ENCODE data around the gene IGSF21.

Gene IGSF21

GRCh38 chr1:18130356-18130755, 22.8 kb downstream of the IGSF21 start:
- Histone ChIP-seq H3K36me3 (ENCODE audit: insufficient read depth, low read length) (no peaks in the 10 kb centered on the region), H3K4me3 (no peak overlapping the region), H3K9ac (ENCODE audit: insufficient read length) (no peak overlapping the region), H3K9me3 (ENCODE audit: low read depth, low read length) (no peaks in the 10 kb centered on the region), H3K27ac (no peak overlapping the region)
- DNase-seq (ENCODE audit: low read depth, low spot score) = no peak
- TF ChIP-seq FOXP2 (optimal IDR thresholded peaks at IDR 0.05; ENCODE audit: control extremely low read depth, extremely low read length, insufficient read depth) (no peak), POLR2AphosphoS5 (IDR thresholded peaks at IDR 0.05; ENCODE audit: borderline replicate concordance, low read depth, low read length) (no peak), EZH2 (IDR thresholded peaks at IDR 0.05) (no peak)

GRCh38 chr1:18132022-18132710, 24.6 kb downstream of the IGSF21 start:
- Histone ChIP-seq H3K4me3 (no peak overlapping the region), H3K27ac (no peak overlapping the region), H3K9me3 (ENCODE audit: low read depth, low read length) (no peaks in the 10 kb centered on the region), H3K36me3 (ENCODE audit: insufficient read depth, low read length) (no peaks in the 10 kb centered on the region), H3K9ac (ENCODE audit: insufficient read length) (no peak overlapping the region)
- no peak for DNase-seq (ENCODE audit: low read depth, low spot score)
- TF ChIP-seq FOXP2 (optimal IDR thresholded peaks at IDR 0.05; ENCODE audit: control extremely low read depth, extremely low read length, insufficient read depth) (no peak), EZH2 (IDR thresholded peaks at IDR 0.05) (no peak), POLR2AphosphoS5 (IDR thresholded peaks at IDR 0.05; ENCODE audit: borderline replicate concordance, low read depth, low read length) (no peak)

- Histone ChIP-seq H3K27ac (no peak overlapping the region), H3K9ac (ENCODE audit: insufficient read length) (no peak overlapping the region), H3K4me3 (no peak overlapping the region), H3K9me3 (ENCODE audit: low read depth, low read length) (no peaks in the 10 kb centered on the region), H3K36me3 (ENCODE audit: insufficient read depth, low read length) (no peaks in the 10 kb centered on the region)
- TF ChIP-seq FOXP2 (optimal IDR thresholded peaks at IDR 0.05; ENCODE audit: control extremely low read depth, extremely low read length, insufficient read depth) (no peak), POLR2AphosphoS5 (IDR thresholded peaks at IDR 0.05; ENCODE audit: borderline replicate concordance, low read depth, low read length) (no peak), EZH2 (IDR thresholded peaks at IDR 0.05) (no peak)
- no peak for DNase-seq (ENCODE audit: low read depth, low spot score)
Measured at GRCh38 chr1:18132711-18133541, 25.3 kb downstream of the IGSF21 start.

GRCh38 chr1:18134324-18135046, 26.9 kb downstream of the IGSF21 start:
- TF ChIP-seq EZH2 (IDR thresholded peaks at IDR 0.05) (no peak), FOXP2 (optimal IDR thresholded peaks at IDR 0.05; ENCODE audit: control extremely low read depth, extremely low read length, insufficient read depth) (no peak), POLR2AphosphoS5 (IDR thresholded peaks at IDR 0.05; ENCODE audit: borderline replicate concordance, low read depth, low read length) (no peak)

GRCh38 chr1:18137759-18138345, 30.3 kb downstream of the IGSF21 start:
- Histone ChIP-seq H3K27ac (no peak overlapping the region), H3K9ac (ENCODE audit: insufficient read length) (no peak overlapping the region), H3K9me3 (ENCODE audit: low read depth, low read length) (no peaks in the 10 kb centered on the region), H3K4me3 (no peak overlapping the region), H3K36me3 (ENCODE audit: insufficient read depth, low read length) (no peaks in the 10 kb centered on the region)
- TF ChIP-seq POLR2AphosphoS5 (IDR thresholded peaks at IDR 0.05; ENCODE audit: borderline replicate concordance, low read depth, low read length) (no peak), FOXP2 (optimal IDR thresholded peaks at IDR 0.05; ENCODE audit: control extremely low read depth, extremely low read length, insufficient read depth) (no peak), EZH2 (IDR thresholded peaks at IDR 0.05) (no peak)
- DNase-seq (ENCODE audit: low read depth, low spot score) = no peak

More at GRCh38 chr1:18134324-18135046, 26.9 kb downstream of the IGSF21 start:
- no peaks in the 10 kb centered on the region for H3K36me3 ChIP-seq (ENCODE audit: insufficient read depth, low read length)
- H3K9me3 ChIP-seq (ENCODE audit: low read depth, low read length) = no peaks in the 10 kb centered on the region
- no peak overlapping the region for H3K27ac ChIP-seq
- DNase-seq (ENCODE audit: low read depth, low spot score) = no peak
- no peak overlapping the region for H3K4me3 ChIP-seq
- H3K9ac ChIP-seq (ENCODE audit: insufficient read length) = no peak overlapping the region

GRCh38 chr1:18139198-18139981, 31.8 kb downstream of the IGSF21 start:
- no peak for DNase-seq (ENCODE audit: low read depth, low spot score)

GRCh38 chr1:18140411-18140810, 32.8 kb downstream of the IGSF21 start:
- Histone ChIP-seq H3K9me3 (ENCODE audit: low read depth, low read length) (no peaks in the 10 kb centered on the region), H3K36me3 (ENCODE audit: insufficient read depth, low read length) (no peaks in the 10 kb centered on the region), H3K4me3 (no peak overlapping the region), H3K9ac (ENCODE audit: insufficient read length) (no peak overlapping the region), H3K27ac (no peak overlapping the region)
- TF ChIP-seq FOXP2 (optimal IDR thresholded peaks at IDR 0.05; ENCODE audit: control extremely low read depth, extremely low read length, insufficient read depth) (no peak), POLR2AphosphoS5 (IDR thresholded peaks at IDR 0.05; ENCODE audit: borderline replicate concordance, low read depth, low read length) (no peak), EZH2 (IDR thresholded peaks at IDR 0.05) (no peak)
- no peak for DNase-seq (ENCODE audit: low read depth, low spot score)

More at GRCh38 chr1:18139198-18139981, 31.8 kb downstream of the IGSF21 start:
- no peak overlapping the region for H3K4me3 ChIP-seq
- no peaks in the 10 kb centered on the region for H3K9me3 ChIP-seq (ENCODE audit: low read depth, low read length)
- no peak overlapping the region for H3K27ac ChIP-seq
- no peak overlapping the region for H3K9ac ChIP-seq (ENCODE audit: insufficient read length)
- no peak for TF ChIP-seq EZH2 (IDR thresholded peaks at IDR 0.05)
- no peaks in the 10 kb centered on the region for H3K36me3 ChIP-seq (ENCODE audit: insufficient read depth, low read length)

Data from SK-N-MC (cell line).